Left renal cortex interstitium (tissue), 4 donors: Measurements from ENCODE around the gene APOL1. TPM values are rescaled to one million over a fixed set of nuclear protein-coding genes. Genes with fewer than 3 reads are reported as not detected.
"Not testable (repeated sequence)": the region's sequence is repeated elsewhere in the genome, so short reads cannot be mapped to it uniquely, and the experiment has no call there.

Source experiments
- DNase-seq, 4 donors: peaks; one replicate each; pipeline ENCODE4 v3.0.0-alpha.2; 2013; ENCODE audit warnings: low read depth in 4 of 4, low spot score in 2 of 4, missing footprints in 1 of 4
- polyA plus RNA-seq, 4 donors: library from polyadenylated mRNA; unstranded; fragments of 120-200 nt; gene quantifications; one replicate each; pipeline ENCODE4 v1.2.1, GENCODE V29; 2013; ENCODE audit not compliant: insufficient read length in 4 of 4

The APOL1 gene
- polyA plus RNA-seq, 4 donors, result 9.9 to 16.0 (median 12.0) TPM

GRCh38 chr22:36224245-36224644, 28.7 kb upstream of the APOL1 start:
- DNase-seq, result no peak

DNA sequence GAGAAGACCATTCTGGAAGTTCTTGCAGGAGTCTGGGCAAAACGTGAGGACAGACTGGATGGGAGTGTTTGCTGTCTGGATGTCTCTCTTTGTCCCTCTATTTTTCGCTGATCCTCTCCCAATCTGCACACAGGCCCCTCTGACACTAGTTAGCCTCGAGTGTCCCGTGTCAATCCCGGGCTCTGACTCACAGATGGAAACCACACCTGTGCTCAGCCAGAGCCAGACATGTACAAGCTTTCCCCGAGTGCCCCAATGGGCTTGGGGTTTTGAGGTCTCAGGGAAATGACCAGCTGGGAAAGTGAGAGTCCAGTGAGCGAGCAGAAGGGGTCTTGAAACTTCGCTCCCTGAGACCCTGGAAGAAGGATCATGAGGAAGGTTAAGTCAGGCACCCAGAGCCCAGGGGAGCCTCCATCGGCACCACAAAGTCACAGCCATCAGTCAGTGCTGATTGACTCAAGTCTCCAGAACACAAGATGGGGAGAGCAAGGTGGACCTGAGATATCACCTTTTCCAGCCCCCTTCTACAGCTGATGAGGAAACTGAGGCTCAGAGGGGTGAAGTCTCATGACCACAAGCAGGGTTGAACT, 27.5 kb upstream of the APOL1 start:
- DNase-seq, result no peak

DNA sequence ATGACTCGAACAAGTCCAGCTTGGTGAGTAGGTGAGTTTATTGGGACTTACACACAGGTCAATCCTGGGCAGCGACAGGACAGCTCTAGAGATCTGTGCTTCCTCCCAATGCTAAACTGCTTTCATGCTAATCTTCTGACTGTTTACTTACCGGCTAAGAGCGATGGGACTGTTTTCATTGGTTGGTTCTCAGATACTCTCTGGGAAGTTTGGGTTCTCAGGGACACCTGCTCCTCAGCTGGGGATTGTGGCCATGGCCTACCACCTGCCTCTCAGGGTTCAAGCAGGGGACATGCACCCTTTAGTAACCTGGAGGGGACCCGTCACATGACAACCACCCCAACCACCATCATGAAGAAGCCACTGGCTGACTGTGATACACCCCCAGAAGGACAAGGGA, 26.7 kb upstream of the APOL1 start:
- DNase-seq, result no peak

GRCh38 chr22:36227396-36227795, 25.5 kb upstream of the APOL1 start:
- no peak for DNase-seq

DNA sequence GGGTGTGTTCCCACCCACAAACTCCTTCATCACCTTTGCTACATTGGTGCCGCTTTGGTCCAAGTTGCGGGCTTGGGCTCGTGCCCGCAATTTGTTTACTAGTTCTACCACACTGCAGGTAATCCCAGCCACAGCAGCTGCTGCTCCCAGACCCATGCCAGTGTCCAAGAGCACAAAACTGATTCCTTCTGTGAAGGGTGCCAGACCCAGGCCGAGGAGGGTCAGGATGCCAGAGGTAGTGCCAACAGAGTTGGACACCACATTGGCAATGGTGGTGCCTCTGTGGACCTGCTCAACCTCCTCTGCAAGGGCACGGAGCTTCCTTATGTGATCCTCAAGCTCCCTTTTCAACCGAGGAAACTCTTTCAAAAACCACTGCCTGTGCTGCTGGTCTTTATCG, 25.1 kb upstream of the APOL1 start:
- DNase-seq, result no peak

- DNase-seq, result not testable (repeated sequence)
Measured at GRCh38 chr22:36228369-36228768, 24.6 kb upstream of the APOL1 start.

DNA sequence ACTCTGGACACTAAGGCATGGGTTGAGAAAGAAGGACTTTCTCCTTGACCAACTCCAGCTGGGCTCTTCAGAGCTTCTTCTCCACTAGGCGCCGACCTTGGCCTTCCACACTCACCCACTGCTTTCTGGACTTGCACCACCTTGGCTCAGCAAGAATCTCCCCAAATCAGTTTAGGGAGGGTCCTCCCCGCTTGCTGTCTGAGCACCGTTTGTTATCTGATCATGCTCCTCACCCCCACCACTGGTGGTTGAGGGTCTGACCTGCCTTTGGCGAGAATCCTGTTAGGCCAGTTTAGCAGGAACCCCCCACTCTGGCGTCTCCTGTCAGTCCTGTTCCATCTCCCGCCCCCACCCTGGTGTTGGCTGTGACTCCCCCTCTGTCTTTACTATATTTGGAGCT, 24.0 kb upstream of the APOL1 start:
- DNase-seq, result no peak

DNA sequence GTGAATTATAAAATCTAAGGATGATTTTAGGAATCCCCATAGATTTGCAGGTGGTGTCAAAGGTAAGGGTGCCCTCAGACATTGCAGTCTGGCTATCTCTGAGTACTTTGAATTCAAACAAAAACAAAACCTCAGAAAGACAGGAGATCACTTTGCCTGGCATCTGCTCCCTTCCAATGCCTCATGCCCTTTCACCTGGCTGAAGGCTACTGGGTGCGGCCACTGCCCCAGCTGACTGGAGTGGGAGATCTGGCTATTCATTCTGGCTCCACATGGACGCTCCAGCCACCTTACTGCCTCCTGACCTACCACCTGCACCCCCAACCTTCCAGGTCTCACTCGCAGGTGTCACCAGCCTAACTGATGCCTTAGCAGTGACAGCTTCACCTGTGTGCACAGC, 23.3 kb upstream of the APOL1 start:
- not testable (repeated sequence) for DNase-seq

DNA sequence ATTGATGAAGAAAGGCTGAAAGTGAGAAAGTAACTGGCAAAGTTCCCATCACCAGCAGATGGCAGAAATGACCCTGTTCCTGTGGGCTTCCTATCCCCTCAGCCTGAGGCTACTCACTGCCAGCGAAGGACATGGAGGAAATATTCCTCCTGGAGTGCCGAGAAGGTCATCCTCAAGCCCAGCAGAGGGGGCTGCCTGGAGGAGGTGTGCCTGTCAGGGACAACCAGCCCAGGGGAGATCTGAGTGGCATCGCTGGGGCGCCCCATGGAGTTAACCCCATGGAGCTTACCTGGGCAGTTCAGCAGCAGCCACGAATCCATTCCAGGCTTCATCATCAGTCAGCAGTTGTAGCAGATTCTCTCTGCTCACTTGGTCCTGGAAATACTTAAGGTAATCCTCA, 21.9 kb upstream of the APOL1 start:
- not testable (repeated sequence) for DNase-seq

- no peak for DNase-seq
Measured at GRCh38 chr22:36232715-36233401, 20.1 kb upstream of the APOL1 start.

GRCh38 chr22:36233796-36234195, 19.1 kb upstream of the APOL1 start:
- no peak for DNase-seq

- DNase-seq, result no peak
Measured at GRCh38 chr22:36234213-36234612, 18.7 kb upstream of the APOL1 start.

DNA sequence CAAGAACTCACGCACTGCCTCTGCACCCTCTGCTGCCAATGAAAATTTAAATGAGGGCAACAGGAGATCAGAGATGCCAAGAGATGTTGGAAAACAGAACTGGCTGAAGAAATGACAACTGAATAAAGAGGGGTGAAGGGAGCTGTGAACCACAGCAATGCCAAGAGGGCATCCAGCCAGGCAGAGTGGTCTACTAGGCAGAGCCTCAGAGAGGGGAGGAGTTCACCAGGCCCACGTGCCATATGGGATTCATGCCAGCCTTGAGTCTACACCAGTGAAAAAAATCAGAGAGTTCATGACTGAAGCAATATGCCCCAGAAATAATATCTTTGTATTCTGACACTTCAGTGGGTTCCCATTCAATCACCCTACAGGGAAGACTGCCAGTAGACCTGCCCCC, 18.0 kb upstream of the APOL1 start:
- no peak for DNase-seq

GRCh38 chr22:36235585-36235984, 17.3 kb upstream of the APOL1 start:
- DNase-seq, result no peak

DNA sequence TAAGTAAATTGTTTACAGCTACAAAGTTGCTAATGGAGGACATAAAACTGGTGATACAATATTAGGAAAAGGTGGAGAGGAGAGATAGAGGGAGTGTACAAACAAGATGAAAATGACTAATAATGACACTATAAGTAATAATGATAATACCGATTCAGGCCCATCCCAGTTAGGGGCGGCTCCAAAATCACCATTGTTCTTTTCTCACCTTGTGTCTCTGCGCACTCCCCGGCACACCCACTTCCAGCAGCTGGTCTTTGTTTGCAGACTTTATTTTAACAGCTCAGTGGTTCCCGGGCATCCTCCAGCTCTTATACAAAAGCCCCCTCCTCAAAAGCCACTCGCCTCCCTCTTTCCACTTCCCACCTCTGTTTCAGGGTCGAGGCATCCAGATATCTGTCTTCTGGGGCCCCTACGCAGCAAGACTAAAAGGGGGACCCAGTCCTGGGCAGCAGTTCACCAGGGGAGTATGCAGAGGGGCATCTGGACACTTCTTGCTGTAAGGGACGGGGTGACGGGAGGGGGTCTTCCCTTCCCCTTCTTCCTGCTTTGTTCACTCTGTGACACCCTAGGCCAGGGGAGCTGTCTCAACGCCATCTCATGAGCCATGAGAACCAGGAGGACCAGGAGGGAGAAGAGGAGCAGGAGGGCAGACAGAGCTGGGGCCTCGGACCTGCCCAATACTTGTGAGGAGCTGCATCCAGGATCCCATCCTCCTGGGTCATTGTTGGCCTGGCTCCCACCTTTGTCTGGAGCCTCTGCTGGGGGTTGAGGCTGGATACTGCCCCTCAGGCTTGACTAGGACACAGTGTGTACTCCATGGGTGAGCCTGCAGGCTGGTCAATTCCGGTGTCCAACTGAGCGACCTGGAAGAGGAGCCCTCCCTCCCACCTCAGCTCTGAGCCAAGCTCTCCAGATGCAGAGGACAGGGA, 16.3 kb upstream of the APOL1 start:
- DNase-seq, result no peak

DNA sequence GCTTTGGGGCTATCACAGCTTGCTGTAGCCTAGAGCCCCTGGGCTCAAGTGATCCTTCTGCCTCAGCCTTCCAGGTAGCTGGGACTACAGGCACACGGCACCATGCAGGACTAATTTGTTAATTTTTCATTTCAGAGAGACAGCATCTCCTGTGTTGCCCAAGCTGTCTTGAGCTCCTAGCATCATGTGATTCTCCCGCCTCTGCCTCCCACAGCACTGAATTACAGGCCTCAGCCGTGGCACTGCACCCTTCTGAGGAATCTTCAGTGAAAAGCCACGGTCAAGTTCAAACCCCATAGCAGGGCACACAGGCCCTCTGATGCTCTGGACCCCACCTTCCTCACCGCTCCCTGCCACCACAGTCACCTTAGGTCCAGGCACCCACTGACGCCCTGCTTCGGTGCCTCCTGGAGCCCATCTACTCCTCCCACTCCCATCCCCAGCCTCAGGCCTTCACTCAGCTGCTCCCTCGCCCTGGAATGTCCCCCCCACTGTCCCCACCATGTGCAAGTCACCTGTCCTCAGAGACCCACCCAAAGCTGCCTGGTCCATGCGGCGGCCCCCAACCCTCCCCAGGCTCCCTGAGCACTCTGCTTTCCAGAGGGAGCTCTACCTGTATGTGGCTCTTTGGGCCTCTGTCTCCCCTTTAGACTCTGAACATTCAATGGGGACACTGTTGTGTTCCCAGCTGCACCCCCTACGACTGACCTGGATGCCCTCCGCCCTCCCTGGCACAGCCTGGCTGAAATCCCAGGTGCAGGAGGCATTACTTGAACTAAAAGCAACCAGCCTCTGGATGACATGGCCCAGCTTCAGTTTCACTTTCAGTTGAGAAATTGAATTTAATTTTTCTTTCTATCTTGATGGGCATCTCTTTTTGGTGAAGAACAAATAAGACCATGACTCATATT, 15.2 kb upstream of the APOL1 start:
- no peak for DNase-seq

- no peak for DNase-seq
Measured at GRCh38 chr22:36238373-36239149, 14.4 kb upstream of the APOL1 start.

GRCh38 chr22:36239150-36239400, 13.9 kb upstream of the APOL1 start:
- no peak for DNase-seq

GRCh38 chr22:36239401-36240171, 13.3 kb upstream of the APOL1 start, which contains the start of gene APOL2:
APOL2 (minus strand) TSS chr22:36239527; CDS start chr22:36233162, 6,365 bp downstream.
- peak; percentile 66 to 88 (median 76) for DNase-seq
